ENCODE results near the gene KRTAP13-2. TPM values are rescaled to one million over a fixed set of nuclear protein-coding genes. Genes with fewer than 3 reads are reported as not detected.

Gene KRTAP13-2
- polyA plus RNA-seq, 4 donors, result 2.0 TPM; not detected in 3

GRCh38 chr21:30336596-30336995 is 35.5 kb downstream of the KRTAP13-2 start:
- WGBS, 3 donors, result 58 to 81% (median 74%) methylated on average over 2 of the region's 2 CpGs
- Histone ChIP-seq H3K9me3 (ENCODE audit: control insufficient read depth in 2 of 2, insufficient read depth in 1 of 2, low read depth in 1 of 2, low read length in 1 of 2) (peaks cover 0 to 2% of the 10 kb centered on the region in 2 donors), H3K4me1 (ENCODE audit: control insufficient read depth in 3 of 3, insufficient read depth in 2 of 3, low read depth in 1 of 3, low read length in 2 of 3) (no peaks in the 10 kb centered on the region), H3K27ac (ENCODE audit: low read depth in 1 of 3, low read length in 2 of 3) (no peak overlapping the region), H3K4me3 (ENCODE audit: low read depth in 1 of 3, low read length in 3 of 3) (no peak overlapping the region), H3K27me3 (ENCODE audit: control insufficient read depth in 3 of 3, insufficient read depth in 3 of 3, low read length in 3 of 3) (no peaks in the 10 kb centered on the region), H3K36me3 (ENCODE audit: control insufficient read depth in 3 of 3, insufficient read depth in 2 of 3, low read depth in 1 of 3, low read length in 3 of 3) (no peaks in the 10 kb centered on the region)
- no peak for FAIRE-seq
- DNase-seq, result no peak

DNA sequence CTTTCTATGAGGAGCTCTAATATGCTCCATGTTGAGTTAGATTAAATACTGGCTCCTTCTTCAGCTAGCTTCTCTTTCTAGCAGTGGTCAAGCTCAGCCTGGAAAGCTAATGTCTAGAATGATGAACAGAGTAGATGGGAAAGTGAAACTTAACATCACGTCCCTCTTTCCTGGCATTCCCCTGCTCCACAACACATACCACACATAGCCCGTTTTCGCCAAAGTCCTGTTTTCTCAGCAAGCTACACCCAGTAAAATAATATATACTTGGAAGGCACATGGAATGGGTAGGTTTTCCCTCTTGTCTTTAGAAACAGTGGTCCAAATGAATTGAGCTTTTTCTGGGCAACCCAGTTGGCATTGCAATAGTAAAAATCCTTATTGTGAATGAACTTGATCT is 38.3 kb downstream of the KRTAP13-2 start:
- 66 to 88% (median 87%) methylated on average over 3 of the region's 3 CpGs for WGBS, 3 donors
- FAIRE-seq (no peak), DNase-seq (no peak)
- peaks cover 0 to 2% of the 10 kb centered on the region in 2 donors for H3K9me3 ChIP-seq (ENCODE audit: control insufficient read depth in 2 of 2, insufficient read depth in 1 of 2, low read depth in 1 of 2, low read length in 1 of 2)
- no peaks in the 10 kb centered on the region for H3K36me3 ChIP-seq (ENCODE audit: control insufficient read depth in 3 of 3, insufficient read depth in 2 of 3, low read depth in 1 of 3, low read length in 3 of 3)
- H3K27me3 ChIP-seq (ENCODE audit: control insufficient read depth in 3 of 3, insufficient read depth in 3 of 3, low read length in 3 of 3), result no peaks in the 10 kb centered on the region
- H3K27ac ChIP-seq (ENCODE audit: low read depth in 1 of 3, low read length in 2 of 3), result no peak overlapping the region
- no peaks in the 10 kb centered on the region for H3K4me1 ChIP-seq (ENCODE audit: control insufficient read depth in 3 of 3, insufficient read depth in 2 of 3, low read depth in 1 of 3, low read length in 2 of 3)
- H3K4me3 ChIP-seq (ENCODE audit: low read depth in 1 of 3, low read length in 3 of 3), result no peak overlapping the region

DNA sequence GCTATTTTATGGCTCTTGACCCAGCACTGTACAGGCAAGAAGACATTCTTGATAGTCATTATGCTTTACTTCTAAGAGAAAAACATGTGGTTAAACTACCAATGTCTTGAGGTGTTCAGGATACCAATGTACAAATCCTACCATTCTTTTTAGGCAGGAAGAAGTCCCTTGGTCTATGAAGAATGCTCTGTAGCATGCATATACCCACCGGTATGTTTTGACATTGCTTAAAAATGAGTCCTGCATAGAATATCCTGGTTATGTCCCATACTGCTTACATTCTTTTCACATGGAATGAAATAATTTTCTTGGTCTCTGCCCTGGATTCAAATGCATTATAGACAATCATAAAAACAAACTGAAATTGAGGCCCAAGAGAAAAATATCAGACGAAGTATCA is 39.4 kb downstream of the KRTAP13-2 start:
- FAIRE-seq (no peak), DNase-seq (no peak)
- H3K36me3 ChIP-seq (ENCODE audit: control insufficient read depth in 3 of 3, insufficient read depth in 2 of 3, low read depth in 1 of 3, low read length in 3 of 3), result no peaks in the 10 kb centered on the region
- WGBS, 3 donors, result 85 to 90% (median 86%) methylated on average over 2 of the region's 2 CpGs
- peaks cover 0 to 2% of the 10 kb centered on the region in 2 donors for H3K9me3 ChIP-seq (ENCODE audit: control insufficient read depth in 2 of 2, insufficient read depth in 1 of 2, low read depth in 1 of 2, low read length in 1 of 2)
- H3K4me3 ChIP-seq (ENCODE audit: low read depth in 1 of 3, low read length in 3 of 3), result no peak overlapping the region
- H3K4me1 ChIP-seq (ENCODE audit: control insufficient read depth in 3 of 3, insufficient read depth in 2 of 3, low read depth in 1 of 3, low read length in 2 of 3), result no peaks in the 10 kb centered on the region
- H3K27me3 ChIP-seq (ENCODE audit: control insufficient read depth in 3 of 3, insufficient read depth in 3 of 3, low read length in 3 of 3), result no peaks in the 10 kb centered on the region
- no peak overlapping the region for H3K27ac ChIP-seq (ENCODE audit: low read depth in 1 of 3, low read length in 2 of 3)

DNA sequence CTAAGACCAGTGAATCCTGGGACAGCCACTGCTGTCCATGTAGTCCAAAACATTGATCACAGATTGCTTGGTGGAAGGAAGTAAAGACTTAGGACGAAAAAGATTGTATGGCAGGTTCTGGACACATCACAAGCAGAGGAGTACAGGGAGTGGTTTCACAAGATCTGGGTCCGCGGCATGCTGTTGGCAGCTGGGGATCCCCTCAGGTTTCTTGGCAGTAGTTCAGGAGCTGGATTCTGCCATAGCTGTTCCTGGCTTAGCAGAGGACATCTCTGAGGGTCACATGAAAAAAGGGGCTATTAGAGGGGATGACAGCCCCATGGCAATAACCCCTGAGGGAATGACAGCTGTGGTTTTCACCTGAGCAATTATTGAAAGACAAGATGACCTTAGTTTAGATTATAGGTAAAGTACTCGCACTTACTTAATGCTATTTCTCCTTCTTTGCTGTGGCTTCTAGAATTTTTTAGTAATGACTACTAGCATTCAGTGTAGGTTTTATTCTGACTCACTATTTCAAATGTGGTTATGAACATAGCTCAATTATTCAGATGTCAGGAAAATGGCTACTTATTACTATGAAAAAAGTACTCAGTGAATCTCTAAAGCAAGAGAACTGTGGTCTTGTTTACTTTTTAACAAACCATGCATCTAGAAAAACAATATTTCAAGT is 42.7 kb downstream of the KRTAP13-2 start:
- Histone ChIP-seq H3K4me3 (ENCODE audit: low read depth in 1 of 3, low read length in 3 of 3) (no peak overlapping the region), H3K27me3 (ENCODE audit: control insufficient read depth in 3 of 3, insufficient read depth in 3 of 3, low read length in 3 of 3) (no peaks in the 10 kb centered on the region), H3K27ac (ENCODE audit: low read depth in 1 of 3, low read length in 2 of 3) (no peak overlapping the region), H3K36me3 (ENCODE audit: control insufficient read depth in 3 of 3, insufficient read depth in 2 of 3, low read depth in 1 of 3, low read length in 3 of 3) (no peaks in the 10 kb centered on the region), H3K9me3 (ENCODE audit: control insufficient read depth in 2 of 2, insufficient read depth in 1 of 2, low read depth in 1 of 2, low read length in 1 of 2) (peaks cover 2 to 3% of the 10 kb centered on the region in 2 donors), H3K4me1 (ENCODE audit: control insufficient read depth in 3 of 3, insufficient read depth in 2 of 3, low read depth in 1 of 3, low read length in 2 of 3) (no peaks in the 10 kb centered on the region)
- DNase-seq (no peak), FAIRE-seq (no peak)
- 79 to 84% (median 79%) methylated on average over 4 of the region's 4 CpGs for WGBS, 3 donors

DNA sequence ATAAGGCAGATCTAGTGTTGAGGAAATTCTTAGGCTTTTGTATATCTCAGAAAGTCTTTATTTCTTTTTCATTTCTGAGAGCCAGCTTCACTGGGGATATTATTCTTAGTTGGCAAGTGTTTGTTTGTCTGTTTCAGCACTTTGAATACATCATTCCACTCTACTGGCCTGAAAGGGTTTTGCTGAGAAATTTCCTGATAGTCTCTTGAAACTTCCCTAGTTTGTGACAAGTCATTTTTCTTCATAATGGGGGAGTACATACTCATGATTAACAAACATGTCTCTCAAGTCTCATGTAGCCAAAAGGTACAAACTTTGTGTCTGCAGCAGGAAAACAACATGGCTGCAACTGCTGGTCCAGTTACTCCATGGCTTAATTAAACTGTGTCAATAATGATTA is 45.7 kb downstream of the KRTAP13-2 start:
- H3K4me1 ChIP-seq (ENCODE audit: control insufficient read depth in 3 of 3, insufficient read depth in 2 of 3, low read depth in 1 of 3, low read length in 2 of 3), result no peaks in the 10 kb centered on the region
- no peaks in the 10 kb centered on the region for H3K36me3 ChIP-seq (ENCODE audit: control insufficient read depth in 3 of 3, insufficient read depth in 2 of 3, low read depth in 1 of 3, low read length in 3 of 3)
- no peaks in the 10 kb centered on the region for H3K27me3 ChIP-seq (ENCODE audit: control insufficient read depth in 3 of 3, insufficient read depth in 3 of 3, low read length in 3 of 3)
- H3K27ac ChIP-seq (ENCODE audit: low read depth in 1 of 3, low read length in 2 of 3), result no peak overlapping the region
- H3K4me3 ChIP-seq (ENCODE audit: low read depth in 1 of 3, low read length in 3 of 3), result no peak overlapping the region
- peaks cover 2 to 3% of the 10 kb centered on the region in 2 donors for H3K9me3 ChIP-seq (ENCODE audit: control insufficient read depth in 2 of 2, insufficient read depth in 1 of 2, low read depth in 1 of 2, low read length in 1 of 2)
- no peak for DNase-seq
- no peak for FAIRE-seq

Other genes with a start within 250 kb of the KRTAP13-2 start
- not detected for gene CLDN17, start 205.5 kb downstream of the KRTAP13-2 start, polyA plus RNA-seq
- under 1 TPM in 1 of 4 donors, not detected in 3; 0.15 TPM for gene CLDN8, start 156.2 kb downstream of the KRTAP13-2 start, polyA plus RNA-seq
- not detected for gene KRTAP24-1, start 89.3 kb downstream of the KRTAP13-2 start, polyA plus RNA-seq
- not detected for gene KRTAP25-1, start 82.8 kb downstream of the KRTAP13-2 start, polyA plus RNA-seq
- not detected for gene KRTAP26-1, start 52.0 kb downstream of the KRTAP13-2 start, polyA plus RNA-seq
- not detected for gene KRTAP27-1, start 34.6 kb downstream of the KRTAP13-2 start, polyA plus RNA-seq
- not detected for gene KRTAP23-1, start 23.7 kb downstream of the KRTAP13-2 start, polyA plus RNA-seq
- gene KRTAP13-1, start 23.8 kb upstream of the KRTAP13-2 start, polyA plus RNA-seq, result not detected
- gene KRTAP13-3, start 53.7 kb upstream of the KRTAP13-2 start, polyA plus RNA-seq, result not detected
- gene KRTAP13-4, start 57.9 kb upstream of the KRTAP13-2 start, polyA plus RNA-seq, result not detected
- gene KRTAP15-1, start 68.0 kb upstream of the KRTAP13-2 start, polyA plus RNA-seq, result not detected
- not detected for gene KRTAP19-1, start 108.1 kb upstream of the KRTAP13-2 start, polyA plus RNA-seq
- not detected for gene KRTAP19-2, start 115.2 kb upstream of the KRTAP13-2 start, polyA plus RNA-seq
- gene KRTAP19-3, start 119.7 kb upstream of the KRTAP13-2 start, polyA plus RNA-seq, result not detected
- gene KRTAP19-4, start 124.9 kb upstream of the KRTAP13-2 start, polyA plus RNA-seq, result not detected
- not detected for gene KRTAP19-5, start 129.9 kb upstream of the KRTAP13-2 start, polyA plus RNA-seq
- not detected for gene KRTAP19-6, start 169.6 kb upstream of the KRTAP13-2 start, polyA plus RNA-seq
- gene KRTAP19-7, start 189.0 kb upstream of the KRTAP13-2 start, polyA plus RNA-seq, result not detected
- gene KRTAP22-2, start 218.1 kb upstream of the KRTAP13-2 start, polyA plus RNA-seq, result not detected
- gene KRTAP6-3, start 220.2 kb upstream of the KRTAP13-2 start, polyA plus RNA-seq, result not detected
- gene KRTAP6-2, start 226.6 kb upstream of the KRTAP13-2 start, polyA plus RNA-seq, result not detected
- not detected for gene KRTAP22-1, start 228.8 kb upstream of the KRTAP13-2 start, polyA plus RNA-seq
- not detected for gene KRTAP6-1, start 241.7 kb upstream of the KRTAP13-2 start, polyA plus RNA-seq
- gene KRTAP20-1, start 244.2 kb upstream of the KRTAP13-2 start, polyA plus RNA-seq, result not detected
- gene KRTAP20-4, start 248.4 kb upstream of the KRTAP13-2 start, polyA plus RNA-seq, result not detected

All from small intestine (tissue), 7 donors.